Body of pancreas (tissue), 4 donors: Measurements from ENCODE around the gene CACNA2D3.

Experiments
- POLR2A ChIP-seq, 3 donors: fragments of 450-650 bp; IDR thresholded peaks; one replicate each; pipeline ENCODE4 v1.6.1; 2016; ENCODE audit warnings: antibody characterized with exemption in 3 of 3, mild to moderate bottlenecking in 2 of 3
- TF ChIP-seq, protein P1 (sequence below), 7 experiments: fragments of 450-650 bp in 4 of 7; fragments of 200-600 bp in 3 of 7; sonication (generic) in 3 of 7; IDR thresholded peaks; one replicate each; pipeline ENCODE4 v1.5.1; 2016 to 2019; ENCODE audit warnings: antibody characterized with exemption in 7 of 7

GRCh38 chr3:54791501-54792156 lies 669.3 kb downstream of the CACNA2D3 start:
- TF ChIP-seq, protein P1, sequence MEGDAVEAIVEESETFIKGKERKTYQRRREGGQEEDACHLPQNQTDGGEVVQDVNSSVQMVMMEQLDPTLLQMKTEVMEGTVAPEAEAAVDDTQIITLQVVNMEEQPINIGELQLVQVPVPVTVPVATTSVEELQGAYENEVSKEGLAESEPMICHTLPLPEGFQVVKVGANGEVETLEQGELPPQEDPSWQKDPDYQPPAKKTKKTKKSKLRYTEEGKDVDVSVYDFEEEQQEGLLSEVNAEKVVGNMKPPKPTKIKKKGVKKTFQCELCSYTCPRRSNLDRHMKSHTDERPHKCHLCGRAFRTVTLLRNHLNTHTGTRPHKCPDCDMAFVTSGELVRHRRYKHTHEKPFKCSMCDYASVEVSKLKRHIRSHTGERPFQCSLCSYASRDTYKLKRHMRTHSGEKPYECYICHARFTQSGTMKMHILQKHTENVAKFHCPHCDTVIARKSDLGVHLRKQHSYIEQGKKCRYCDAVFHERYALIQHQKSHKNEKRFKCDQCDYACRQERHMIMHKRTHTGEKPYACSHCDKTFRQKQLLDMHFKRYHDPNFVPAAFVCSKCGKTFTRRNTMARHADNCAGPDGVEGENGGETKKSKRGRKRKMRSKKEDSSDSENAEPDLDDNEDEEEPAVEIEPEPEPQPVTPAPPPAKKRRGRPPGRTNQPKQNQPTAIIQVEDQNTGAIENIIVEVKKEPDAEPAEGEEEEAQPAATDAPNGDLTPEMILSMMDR (IDR thresholded peaks at IDR 0.05), result no peak
- no peak for TF ChIP-seq POLR2A (IDR thresholded peaks at IDR 0.05)
